Measurements from ENCODE around the gene FASTKD2.

GRCh38 chr2:206721256-206721920 is 44.0 kb upstream of the FASTKD2 start:
- TF ChIP-seq CTCF (IDR thresholded peaks at IDR 0.05): no peak
- no peak for TF ChIP-seq POLR2A (IDR thresholded peaks at IDR 0.05)
